Right ventricle myocardium superior (tissue), 1 donor: Measurements from ENCODE around the gene PLLP. TPM values are rescaled to one million over a fixed set of nuclear protein-coding genes. Genes with fewer than 3 reads are reported as not detected.

Experiments used
- ATAC-seq: fragments of 200-7000 bp; cut with Tn5 transposase; one replicate; pipeline ENCODE4 v1.9.1; 2020; ENCODE audit warnings: mild to moderate bottlenecking; ENCODE audit not compliant: poor library complexity
- DNase-seq: peaks from one replicate; pipeline ENCODE4 v3.0.0-alpha.2; 2020
- intact Hi-C: fragments of 100-400 bp; cut with DNase I; formaldehyde crosslinking; loops from one replicate; pipeline ENCODE4 v1.11.2; 2022
- total RNA-seq: library from RNA; stranded (reverse); fragmentation: NEBNext Ultra II Directional; extraction: Animal tissue kit (Norgen Biotek cat#: 25700); gene quantifications from one replicate; pipeline ENCODE4 v1.2.1, GENCODE V29; 2021
- donor health status: DM: no; HTN: yes; CAD: no; lungs with severe emphysema.

The PLLP gene
- total RNA-seq, 1 donor from 2014 or later, result 3.2 TPM

- intact Hi-C loops, result no loop called here
- no peak for DNase-seq
Measured at GRCh38 chr16:57263541-57264351, 20.7 kb downstream of the PLLP start.

GRCh38 chr16:57262841-57263540 is 21.5 kb downstream of the PLLP start:
- DNase-seq, result no peak
- intact Hi-C loops, result no loop called here
- no peak for ATAC-seq

More at GRCh38 chr16:57263541-57264351, 20.7 kb downstream of the PLLP start:
- ATAC-seq, result no peak

- intact Hi-C loops, result no loop called here
- DNase-seq (no peak), ATAC-seq (no peak)
Measured at GRCh38 chr16:57261806-57262205, 22.7 kb downstream of the PLLP start.

GRCh38 chr16:57260294-57260929 is 24.1 kb downstream of the PLLP start:
- ATAC-seq (no peak), DNase-seq (no peak)
- intact Hi-C loops, result no loop called here

GRCh38 chr16:57258910-57259475 is 25.5 kb downstream of the PLLP start:
- ATAC-seq (no peak), DNase-seq (no peak)
- intact Hi-C loops, result no loop called here

GRCh38 chr16:57258226-57258909 is 26.1 kb downstream of the PLLP start:
- no peak for ATAC-seq
- intact Hi-C loops, result no loop called here
- DNase-seq, result no peak

GRCh38 chr16:57257455-57258070 is 26.9 kb downstream of the PLLP start:
- intact Hi-C loops, result no loop called here
- DNase-seq (no peak), ATAC-seq (no peak)

- DNase-seq, result no peak
- ATAC-seq, result no peak
Measured at GRCh38 chr16:57256601-57257395, 27.7 kb downstream of the PLLP start.

GRCh38 chr16:57255686-57256415 is 28.6 kb downstream of the PLLP start:
- no peak for ATAC-seq
- intact Hi-C loops, result no loop called here
- DNase-seq, result no peak

More at GRCh38 chr16:57256601-57257395, 27.7 kb downstream of the PLLP start:
- intact Hi-C loops, result no loop called here

GRCh38 chr16:57253466-57253865 is 31.0 kb downstream of the PLLP start:
- DNase-seq (no peak), ATAC-seq (no peak)
- intact Hi-C loops, result no loop called here

GRCh38 chr16:57252148-57252721 is 32.2 kb downstream of the PLLP start:
- intact Hi-C loops, result no loop called here
- ATAC-seq (no peak), DNase-seq (no peak)

- no peak for DNase-seq
Measured at GRCh38 chr16:57251352-57251751, 33.1 kb downstream of the PLLP start.

GRCh38 chr16:57245472-57246113 is 38.9 kb downstream of the PLLP start:
- intact Hi-C loops, result no loop called here

More at GRCh38 chr16:57251352-57251751, 33.1 kb downstream of the PLLP start:
- no peak for ATAC-seq
- intact Hi-C loops, result no loop called here

GRCh38 chr16:57244767-57245471 is 39.6 kb downstream of the PLLP start, which contains the start of gene ARL2BP:
Gene ARL2BP (plus strand): TSS chr16:57245259. CDS start chr16:57245368, 109 bp downstream.
- ATAC-seq, result peak; percentile 99
- DNase-seq, result peak; percentile 99
- intact Hi-C loops, result no loop called here

More at GRCh38 chr16:57245472-57246113, 38.9 kb downstream of the PLLP start:
- peak; percentile 54 for DNase-seq
- peak; percentile 46 for ATAC-seq

- DNase-seq (no peak), ATAC-seq (peak; percentile 14)
- intact Hi-C loops, result no loop called here
Measured at GRCh38 chr16:57244463-57244766, 40.1 kb downstream of the PLLP start.
